Measurements from ENCODE around the gene SHQ1. TPM values are rescaled to one million over a fixed set of nuclear protein-coding genes. Genes with fewer than 3 reads are reported as not detected.
"Not testable (repeated sequence)": the region's sequence is repeated elsewhere in the genome, so short reads cannot be mapped to it uniquely, and the experiment has no call there.

Gene SHQ1
- total RNA-seq, 2 donors from 2014 or later, result 9.6 to 11.2 TPM

- WGBS, 2 donors, result 63 to 70% methylated on average over 5 to 8 of the region's 8 CpGs
- ATAC-seq (no peak), DNase-seq (no peak)
- Histone ChIP-seq H3K27me3 (no peaks in the 10 kb centered on the region), H3K27ac (no peak overlapping the region), H3K9me3 (no peaks in the 10 kb centered on the region), H3K4me1 (no peaks in the 10 kb centered on the region), H3K36me3 (replicated peaks in 1 of 2; ENCODE audit: insufficient read depth in 1 of 2, low read depth in 2 of 2) (no peaks in the 10 kb centered on the region), H3K4me3 (no peak overlapping the region)
- intact Hi-C loops (cut with DNase I), result no loop called here
- TF ChIP-seq CTCF (IDR thresholded peaks at IDR 0.05) (no peak), POLR2A (IDR thresholded peaks at IDR 0.05) (no peak)
Observed at GRCh38 chr3:72722930-72723726, 125.1 kb downstream of the SHQ1 start.

GRCh38 chr3:72721683-72722381, 126.4 kb downstream of the SHQ1 start:
- Histone ChIP-seq H3K27me3 (no peaks in the 10 kb centered on the region), H3K9me3 (no peaks in the 10 kb centered on the region), H3K4me1 (no peaks in the 10 kb centered on the region), H3K4me3 (no peak overlapping the region), H3K27ac (no peak overlapping the region), H3K36me3 (replicated peaks in 1 of 2; ENCODE audit: insufficient read depth in 1 of 2, low read depth in 2 of 2) (no peaks in the 10 kb centered on the region)
- 76 to 77% methylated on average over 7 of the region's 7 CpGs for WGBS, 2 donors
- DNase-seq (no peak), ATAC-seq (no peak)
- TF ChIP-seq POLR2A (IDR thresholded peaks at IDR 0.05) (no peak), CTCF (IDR thresholded peaks at IDR 0.05) (no peak)
- intact Hi-C loops (cut with DNase I), result no loop called here

GRCh38 chr3:72720566-72720965, 127.7 kb downstream of the SHQ1 start:
- H3K4me3 ChIP-seq, result no peak overlapping the region
- DNase-seq (no peak), ATAC-seq (no peak)
- WGBS, 2 donors, result 93 to 94% methylated on average over 2 of the region's 2 CpGs
- no peaks in the 10 kb centered on the region for H3K27me3 ChIP-seq
- no peak for TF ChIP-seq POLR2A (IDR thresholded peaks at IDR 0.05)
- no peak for TF ChIP-seq CTCF (IDR thresholded peaks at IDR 0.05)
- H3K4me1 ChIP-seq, result no peaks in the 10 kb centered on the region
- no peaks in the 10 kb centered on the region for H3K36me3 ChIP-seq (replicated peaks in 1 of 2; ENCODE audit: insufficient read depth in 1 of 2, low read depth in 2 of 2)
- intact Hi-C loops (cut with DNase I), result no loop called here
- no peak overlapping the region for H3K27ac ChIP-seq
- H3K9me3 ChIP-seq, result no peaks in the 10 kb centered on the region

GRCh38 chr3:72719137-72719536, 129.1 kb downstream of the SHQ1 start:
- peaks cover 0 to 6% (median 0%) of the 10 kb centered on the region in 3 donors for H3K9me3 ChIP-seq
- H3K36me3 ChIP-seq (replicated peaks in 1 of 2; ENCODE audit: insufficient read depth in 1 of 2, low read depth in 2 of 2), result no peaks in the 10 kb centered on the region
- DNase-seq (no peak), ATAC-seq (no peak)
- intact Hi-C loops (cut with DNase I), result no loop called here
- H3K27me3 ChIP-seq, result no peaks in the 10 kb centered on the region
- H3K4me1 ChIP-seq, result no peaks in the 10 kb centered on the region
- H3K4me3 ChIP-seq, result no peak overlapping the region
- H3K27ac ChIP-seq, result no peak overlapping the region
- TF ChIP-seq CTCF (IDR thresholded peaks at IDR 0.05) (no peak), POLR2A (IDR thresholded peaks at IDR 0.05) (no peak)

GRCh38 chr3:72714135-72714534, 134.1 kb downstream of the SHQ1 start:
- 93% methylated on average over 3 of the region's 3 CpGs for WGBS, 2 donors

GRCh38 chr3:72710471-72710870, 137.8 kb downstream of the SHQ1 start:
- DNase-seq; H3K4me1 ChIP-seq; H3K27me3 ChIP-seq; intact Hi-C loops (cut with DNase I); H3K9me3 ChIP-seq; H3K27ac ChIP-seq; H3K36me3 ChIP-seq (replicated peaks in 1 of 2; ENCODE audit: insufficient read depth in 1 of 2, low read depth in 2 of 2); ATAC-seq; H3K4me3 ChIP-seq: not testable (repeated sequence)
- WGBS, 2 donors, result 92 to 96% methylated on average over 4 of the region's 4 CpGs

More at GRCh38 chr3:72714135-72714534, 134.1 kb downstream of the SHQ1 start:
- H3K9me3 ChIP-seq; ATAC-seq; DNase-seq; H3K4me3 ChIP-seq; H3K4me1 ChIP-seq; H3K27me3 ChIP-seq; H3K27ac ChIP-seq; intact Hi-C loops (cut with DNase I); H3K36me3 ChIP-seq (replicated peaks in 1 of 2; ENCODE audit: insufficient read depth in 1 of 2, low read depth in 2 of 2): not testable (repeated sequence)
